Measurements from ENCODE around the gene LRRC17. TPM values are rescaled to one million over a fixed set of nuclear protein-coding genes. Genes with fewer than 3 reads are reported as not detected.

Gene LRRC17
- total and polyA plus RNA-seq, 2 of the 4 experiments (the other 2 are of a cell fraction): 250 to 280 TPM

DNA sequence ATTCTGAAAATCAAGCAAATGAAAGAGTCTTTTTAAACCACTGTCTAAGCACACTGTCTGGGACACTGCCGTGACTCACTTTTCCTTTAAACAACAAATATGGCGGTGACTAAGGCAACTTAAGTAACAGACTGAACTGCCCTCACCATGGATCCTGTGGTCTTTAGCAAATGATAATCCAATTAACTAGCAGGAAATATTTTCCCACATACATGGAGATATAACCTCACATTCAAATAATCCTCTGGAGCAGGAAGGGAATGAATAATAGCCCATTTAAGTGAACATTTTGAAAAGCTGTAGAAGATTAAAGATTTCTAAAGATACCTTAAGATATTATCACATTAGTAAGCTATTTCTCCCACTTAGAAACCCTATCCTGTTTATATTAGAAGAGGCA, 40.3 kb upstream of the LRRC17 start:
- peak overlapping the region; percentile 15; the same call in 1 of the 2 replicates for H2BK20ac ChIP-seq (ENCODE audit: low read depth, low read length)
- H2AK5ac ChIP-seq (ENCODE audit: low read depth, low read length): no peak overlapping the region
- ATAC-seq (ENCODE audit: low read depth) (peak; percentile 65), DNase-seq (peak; percentile 98)
- H3K4me3 ChIP-seq (ENCODE audit: insufficient read depth, low read depth, low read length): no peak overlapping the region
- in situ Hi-C loops (cut with MboI; ENCODE audit: low sequenced_read_pairs): no loop called here
- H2BK15ac ChIP-seq (ENCODE audit: low read depth, low read length): no peak overlapping the region
- H3K9me3 ChIP-seq (ENCODE audit: control insufficient read depth, insufficient read depth, low read length): no peaks in the 10 kb centered on the region
- no peak overlapping the region for H2AK9ac ChIP-seq (replicated peaks; ENCODE audit: low read depth, low read length, poor library complexity)
- H3K27me3 ChIP-seq (ENCODE audit: control insufficient read depth, insufficient read depth, low read length): no peaks in the 10 kb centered on the region
- peak overlapping the region; percentile 83; the same call in 1 of the 2 replicates for H3K56ac ChIP-seq (ENCODE audit: extremely low read depth, insufficient read depth, low read length)
- H4K91ac ChIP-seq (ENCODE audit: insufficient read depth, low read depth, low read length): peak overlapping the region; percentile 16; the same call in 1 of the 2 replicates
- no peak overlapping the region for H2AFZ ChIP-seq (replicated peaks; ENCODE audit: low read length, poor library complexity)
- H3K27ac ChIP-seq (ENCODE audit: insufficient read depth, low read length): no peak overlapping the region; the same call in 1 of the 2 replicates
- 0 out of 2 replicates have a peak overlapping the region, but pooled peaks have one; percentile 1 for H3K4ac ChIP-seq (ENCODE audit: low read depth, low read length)
- no peak overlapping the region for H4K5ac ChIP-seq (ENCODE audit: low read depth, low read length)
- H3K9ac ChIP-seq (ENCODE audit: low read depth, low read length): no peak overlapping the region
- no CpG with 5 or more reads among the region's 2 CpGs for WGBS, 2 experiments (ENCODE audit: extremely low coverage in 2 of 2, insufficient read length in 1 of 2)
- ChIA-PET POLR2A (ENCODE audit: unreplicated experiment) (interaction anchor here (0.7 kb wide), 1 partner anchor 44 kb away, joined by 5 read pairs; no protein-coding TSS in a partner anchor), CTCF (interaction anchor here (0.9 to 1.0 kb wide), 2 partner anchors 19 to 56 kb away, joined by 3 to 4 read pairs; no protein-coding TSS in a partner anchor)
- BruUV-seq (replicated peaks): no TSS peak
- peaks cover 28% of the 10 kb centered on the region for H3K4me1 ChIP-seq (ENCODE audit: control insufficient read depth, insufficient read depth, low read length)
- peak overlapping the region; percentile 7; the same call in 1 of the 2 replicates for H3K4me2 ChIP-seq (ENCODE audit: low read depth, low read length)
- peaks cover 0 to 13% of the 10 kb centered on the region in 2 experiments; a peak in 2 of 4 replicates for H3K79me1 ChIP-seq (ENCODE audit: low read depth in 1 of 2, low read length in 2 of 2)
- H3K9me1 ChIP-seq (ENCODE audit: insufficient read depth, low read length): peaks cover 25% of the 10 kb centered on the region
- H3K36me3 ChIP-seq (ENCODE audit: control insufficient read depth, insufficient read depth, low read length): no peaks in the 10 kb centered on the region
- no peaks in the 10 kb centered on the region for H4K20me1 ChIP-seq (ENCODE audit: insufficient read depth, low read length)
- peak overlapping the region; percentile 83 for H2BK5ac ChIP-seq (ENCODE audit: low read depth, low read length, poor library complexity, severe bottlenecking)
- peak overlapping the region in 1 of 2 experiments; percentile 92; a peak in 1 of 4 replicates for H4K8ac ChIP-seq (ENCODE audit: low read depth in 2 of 2, low read length in 2 of 2)
- no peak overlapping the region for H3K23ac ChIP-seq (ENCODE audit: low read depth, low read length)
- H2BK120ac ChIP-seq (ENCODE audit: low read depth, low read length): peak overlapping the region; percentile 98; the same call in 1 of the 2 replicates
- peak overlapping the region; percentile 95; the same call in 1 of the 2 replicates for H3K18ac ChIP-seq (ENCODE audit: low read depth, low read length)
- intact Hi-C loops (cut with micrococcal nuclease): loop anchor here (5.0 kb wide), 1 partner anchor 40 kb away; the partner anchor contains the start of gene LRRC17
- dilution Hi-C loops (cut with HindIII; ENCODE audit: low sequenced_read_pairs, unreplicated experiment): no loop called here
- no peak overlapping the region for H3K14ac ChIP-seq (replicated peaks; ENCODE audit: low read depth, low read length)
- TF ChIP-seq FOS (IDR thresholded peaks at IDR 0.05; ENCODE audit: low read depth, low read length) (peak; percentile 96), RFX5 (IDR thresholded peaks at IDR 0.05; ENCODE audit: low read depth, low read length) (no peak), CHD1 (IDR thresholded peaks at IDR 0.05; ENCODE audit: low read depth, low read length) (no peak), RCOR1 (IDR thresholded peaks at IDR 0.05; ENCODE audit: insufficient replicate concordance, low read length) (no peak), MAZ (IDR thresholded peaks at IDR 0.05; ENCODE audit: borderline replicate concordance, low read depth, low read length) (no peak), BHLHE40 (IDR thresholded peaks at IDR 0.05; ENCODE audit: low read depth, low read length) (peak; percentile 34; the same call in 1 of the 2 replicates), MXI1 (IDR thresholded peaks at IDR 0.05; ENCODE audit: borderline replicate concordance, low read depth, low read length) (no peak), RAD21 (IDR thresholded peaks at IDR 0.05; ENCODE audit: low read length) (peak; percentile 33; the same call in 1 of the 2 replicates), SMC3 (IDR thresholded peaks at IDR 0.05; ENCODE audit: low read depth, low read length) (no peak), NFE2L2 (IDR thresholded peaks at IDR 0.05; ENCODE audit: low read depth, low read length) (no peak), MAFK (IDR thresholded peaks at IDR 0.05; ENCODE audit: low read depth, low read length) (0 out of 2 replicates have a peak, but pooled peaks have one; percentile 24), CEBPB (IDR thresholded peaks at IDR 0.05; ENCODE audit: low read depth, low read length) (peak; percentile 66)
- TF ChIP-seq, protein P1, sequence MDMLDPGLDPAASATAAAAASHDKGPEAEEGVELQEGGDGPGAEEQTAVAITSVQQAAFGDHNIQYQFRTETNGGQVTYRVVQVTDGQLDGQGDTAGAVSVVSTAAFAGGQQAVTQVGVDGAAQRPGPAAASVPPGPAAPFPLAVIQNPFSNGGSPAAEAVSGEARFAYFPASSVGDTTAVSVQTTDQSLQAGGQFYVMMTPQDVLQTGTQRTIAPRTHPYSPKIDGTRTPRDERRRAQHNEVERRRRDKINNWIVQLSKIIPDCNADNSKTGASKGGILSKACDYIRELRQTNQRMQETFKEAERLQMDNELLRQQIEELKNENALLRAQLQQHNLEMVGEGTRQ (IDR thresholded peaks at IDR 0.05; ENCODE audit: low read depth, low read length): no peak
- TF ChIP-seq, protein P2, sequence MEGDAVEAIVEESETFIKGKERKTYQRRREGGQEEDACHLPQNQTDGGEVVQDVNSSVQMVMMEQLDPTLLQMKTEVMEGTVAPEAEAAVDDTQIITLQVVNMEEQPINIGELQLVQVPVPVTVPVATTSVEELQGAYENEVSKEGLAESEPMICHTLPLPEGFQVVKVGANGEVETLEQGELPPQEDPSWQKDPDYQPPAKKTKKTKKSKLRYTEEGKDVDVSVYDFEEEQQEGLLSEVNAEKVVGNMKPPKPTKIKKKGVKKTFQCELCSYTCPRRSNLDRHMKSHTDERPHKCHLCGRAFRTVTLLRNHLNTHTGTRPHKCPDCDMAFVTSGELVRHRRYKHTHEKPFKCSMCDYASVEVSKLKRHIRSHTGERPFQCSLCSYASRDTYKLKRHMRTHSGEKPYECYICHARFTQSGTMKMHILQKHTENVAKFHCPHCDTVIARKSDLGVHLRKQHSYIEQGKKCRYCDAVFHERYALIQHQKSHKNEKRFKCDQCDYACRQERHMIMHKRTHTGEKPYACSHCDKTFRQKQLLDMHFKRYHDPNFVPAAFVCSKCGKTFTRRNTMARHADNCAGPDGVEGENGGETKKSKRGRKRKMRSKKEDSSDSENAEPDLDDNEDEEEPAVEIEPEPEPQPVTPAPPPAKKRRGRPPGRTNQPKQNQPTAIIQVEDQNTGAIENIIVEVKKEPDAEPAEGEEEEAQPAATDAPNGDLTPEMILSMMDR (conservative IDR thresholded peaks at IDR 0.05; ENCODE audit: low read depth, low read length): no peak
- TF ChIP-seq, protein P3, sequence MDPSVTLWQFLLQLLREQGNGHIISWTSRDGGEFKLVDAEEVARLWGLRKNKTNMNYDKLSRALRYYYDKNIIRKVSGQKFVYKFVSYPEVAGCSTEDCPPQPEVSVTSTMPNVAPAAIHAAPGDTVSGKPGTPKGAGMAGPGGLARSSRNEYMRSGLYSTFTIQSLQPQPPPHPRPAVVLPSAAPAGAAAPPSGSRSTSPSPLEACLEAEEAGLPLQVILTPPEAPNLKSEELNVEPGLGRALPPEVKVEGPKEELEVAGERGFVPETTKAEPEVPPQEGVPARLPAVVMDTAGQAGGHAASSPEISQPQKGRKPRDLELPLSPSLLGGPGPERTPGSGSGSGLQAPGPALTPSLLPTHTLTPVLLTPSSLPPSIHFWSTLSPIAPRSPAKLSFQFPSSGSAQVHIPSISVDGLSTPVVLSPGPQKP (IDR thresholded peaks at IDR 0.05; ENCODE audit: borderline replicate concordance, low read depth, low read length): no peak

All from IMR-90 (cell line).